GM19397 (cell line): ENCODE results near the gene AQP6.

Experiments used
- ATAC-seq: cut with Tn5 transposase; IDR thresholded peaks from one replicate; pipeline ENCODE4 v1.9.1; 2021; ENCODE audit warnings: mild to moderate bottlenecking, moderate library complexity; ENCODE audit not compliant: unreplicated experiment

Gene AQP6

GRCh38 chr12:50025187-50026059 is 52.7 kb downstream of the AQP6 start, which contains the start of gene RACGAP1:
TSS of gene RACGAP1 (minus strand) at chr12:50025494. CDS start at chr12:50016715, 8,779 bp downstream.
- ATAC-seq, result peak; percentile 97

DNA sequence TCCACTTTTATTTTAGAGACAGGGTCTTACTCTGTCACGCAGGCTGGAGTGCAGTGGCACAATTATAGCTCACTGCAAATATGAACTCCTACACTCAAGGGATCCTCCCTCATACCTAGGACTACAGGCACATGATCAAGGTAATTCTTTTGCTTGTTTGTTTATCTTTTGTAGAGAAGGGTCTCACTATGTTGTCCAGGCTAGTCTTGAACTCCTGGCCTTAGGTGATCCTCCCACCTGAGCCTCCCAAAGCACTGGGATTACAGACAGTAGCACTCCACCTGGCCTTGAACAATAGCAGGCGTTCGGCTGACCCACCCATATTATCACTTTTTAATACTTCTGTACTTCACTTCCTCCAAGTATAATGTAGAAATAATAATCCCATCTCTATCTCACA is 53.9 kb downstream of the AQP6 start:
- no peak for ATAC-seq
